ENCODE measurements around the gene GLIS1.

- TF ChIP-seq, protein P1, sequence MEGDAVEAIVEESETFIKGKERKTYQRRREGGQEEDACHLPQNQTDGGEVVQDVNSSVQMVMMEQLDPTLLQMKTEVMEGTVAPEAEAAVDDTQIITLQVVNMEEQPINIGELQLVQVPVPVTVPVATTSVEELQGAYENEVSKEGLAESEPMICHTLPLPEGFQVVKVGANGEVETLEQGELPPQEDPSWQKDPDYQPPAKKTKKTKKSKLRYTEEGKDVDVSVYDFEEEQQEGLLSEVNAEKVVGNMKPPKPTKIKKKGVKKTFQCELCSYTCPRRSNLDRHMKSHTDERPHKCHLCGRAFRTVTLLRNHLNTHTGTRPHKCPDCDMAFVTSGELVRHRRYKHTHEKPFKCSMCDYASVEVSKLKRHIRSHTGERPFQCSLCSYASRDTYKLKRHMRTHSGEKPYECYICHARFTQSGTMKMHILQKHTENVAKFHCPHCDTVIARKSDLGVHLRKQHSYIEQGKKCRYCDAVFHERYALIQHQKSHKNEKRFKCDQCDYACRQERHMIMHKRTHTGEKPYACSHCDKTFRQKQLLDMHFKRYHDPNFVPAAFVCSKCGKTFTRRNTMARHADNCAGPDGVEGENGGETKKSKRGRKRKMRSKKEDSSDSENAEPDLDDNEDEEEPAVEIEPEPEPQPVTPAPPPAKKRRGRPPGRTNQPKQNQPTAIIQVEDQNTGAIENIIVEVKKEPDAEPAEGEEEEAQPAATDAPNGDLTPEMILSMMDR (IDR thresholded peaks at IDR 0.05 in 4 of 5, conservative IDR thresholded peaks at IDR 0.05 in 1 of 5), result no peak
- no peak for TF ChIP-seq POLR2A (IDR thresholded peaks at IDR 0.05)
Observed at GRCh38 chr1:53672243-53672642, 66.7 kb downstream of the GLIS1 start.
